Measurements from ENCODE around the gene TM4SF4.

- no peak for TF ChIP-seq POLR2A (IDR thresholded peaks at IDR 0.05; ENCODE audit: low read depth, low read length)
- TF ChIP-seq TAF1 (IDR thresholded peaks at IDR 0.05; ENCODE audit: borderline replicate concordance, low read depth, low read length) = no peak
These were observed 68.1 kb downstream of the TM4SF4 start for GRCh38 chr3:149542375-149543312.

Measured in GM12892 (cell line).